ENCODE results near the gene SLC38A5.
A peak's percentile ranks its signal among the peaks of the same experiment; 100 is the strongest.

SLC38A5 gene

DNA sequence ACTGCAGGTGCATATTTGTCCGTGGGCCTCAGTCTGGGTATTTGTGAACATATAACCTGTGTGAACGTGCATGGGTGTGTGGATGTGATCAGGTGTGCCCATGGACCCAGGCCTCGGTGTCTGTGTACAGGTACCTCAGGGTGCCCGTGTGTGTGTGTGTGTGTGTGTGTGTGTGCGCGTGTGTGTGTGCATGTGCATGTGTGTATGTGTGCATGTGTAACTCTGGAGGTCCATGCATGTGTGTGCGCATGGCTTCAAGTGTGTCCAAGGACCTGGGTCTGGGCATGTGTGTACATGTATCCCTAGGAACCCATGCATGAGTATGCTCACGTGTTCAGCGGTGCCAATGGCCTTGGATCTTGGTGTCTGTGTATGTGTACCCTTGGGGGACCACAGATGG is 21.7 kb upstream of the SLC38A5 start:
- DNase-seq (ENCODE audit: low read depth, low spot score) = no peak

DNA sequence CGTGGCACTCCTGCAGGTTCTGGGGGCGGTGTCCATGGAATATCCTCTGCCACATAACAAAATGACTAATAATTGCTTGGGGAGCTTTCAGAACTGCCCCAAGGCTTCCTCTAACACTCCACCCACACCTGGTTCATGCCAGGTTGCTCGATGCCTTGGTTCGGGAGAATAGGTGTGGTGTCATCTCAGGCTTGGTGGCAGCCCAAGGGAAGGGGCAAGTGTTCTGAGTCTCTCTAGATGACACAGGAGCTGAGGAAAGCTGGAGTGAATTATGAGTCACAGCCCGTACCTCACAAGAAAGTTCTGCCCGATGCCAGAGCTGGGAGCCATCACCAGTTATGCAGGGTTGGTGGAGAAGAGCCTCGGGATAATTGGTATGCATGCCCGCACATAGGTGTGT is 20.6 kb upstream of the SLC38A5 start:
- DNase-seq (ENCODE audit: low read depth, low spot score) = no peak

GRCh38 chrX:48489892-48490291 is 19.8 kb upstream of the SLC38A5 start:
- DNase-seq (ENCODE audit: low read depth, low spot score) = no peak

DNA sequence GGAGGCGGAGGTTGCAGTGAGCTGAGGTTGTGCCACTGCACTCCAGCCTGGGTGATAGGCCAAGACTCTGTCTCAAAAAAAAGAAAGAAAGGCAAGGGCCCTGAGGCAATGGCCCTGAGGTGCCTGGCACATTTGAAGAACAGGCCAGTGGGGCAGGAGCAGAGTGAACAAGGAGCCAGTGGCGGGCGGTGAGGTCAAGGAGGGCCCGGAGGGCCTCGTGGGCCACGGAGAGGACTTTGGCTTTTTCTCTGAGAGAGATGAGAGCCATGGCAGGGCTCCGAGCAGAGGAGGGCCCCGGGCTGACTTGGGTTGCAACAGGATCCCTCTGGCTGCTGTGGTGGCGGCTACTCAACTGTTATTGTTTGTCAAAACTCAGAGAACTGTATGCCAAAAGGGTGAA is 19.2 kb upstream of the SLC38A5 start:
- DNase-seq (ENCODE audit: low read depth, low spot score) = no peak

DNA sequence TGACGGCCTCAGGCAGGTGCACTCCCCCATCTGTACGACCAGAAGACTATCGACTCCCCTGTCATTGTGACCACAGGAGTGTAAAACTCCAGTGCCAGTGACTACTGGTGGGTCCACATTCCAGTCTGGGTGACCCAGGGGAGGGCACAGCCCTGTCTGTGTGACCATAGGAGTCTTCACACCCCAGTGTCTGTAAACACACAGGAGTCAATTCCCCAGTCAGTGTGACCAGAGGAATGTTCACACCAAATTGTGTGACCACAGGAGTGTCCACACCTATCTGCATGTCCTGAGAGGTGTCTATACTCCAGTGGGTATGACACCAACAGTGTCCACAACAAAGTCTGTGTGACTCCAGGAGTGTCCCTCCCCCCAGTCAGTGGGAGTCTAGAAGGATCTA is 18.0 kb upstream of the SLC38A5 start:
- no peak for DNase-seq (ENCODE audit: low read depth, low spot score)

GRCh38 chrX:48487362-48487798 is 17.3 kb upstream of the SLC38A5 start:
- DNase-seq (ENCODE audit: low read depth, low spot score) = no peak

GRCh38 chrX:48482526-48482925 is 12.5 kb upstream of the SLC38A5 start:
- no peak for DNase-seq (ENCODE audit: low read depth, low spot score)

GRCh38 chrX:48480583-48480982 is 10.5 kb upstream of the SLC38A5 start:
- no peak for DNase-seq (ENCODE audit: low read depth, low spot score)

GRCh38 chrX:48480142-48480541 is 10.1 kb upstream of the SLC38A5 start:
- no peak for DNase-seq (ENCODE audit: low read depth, low spot score)

DNA sequence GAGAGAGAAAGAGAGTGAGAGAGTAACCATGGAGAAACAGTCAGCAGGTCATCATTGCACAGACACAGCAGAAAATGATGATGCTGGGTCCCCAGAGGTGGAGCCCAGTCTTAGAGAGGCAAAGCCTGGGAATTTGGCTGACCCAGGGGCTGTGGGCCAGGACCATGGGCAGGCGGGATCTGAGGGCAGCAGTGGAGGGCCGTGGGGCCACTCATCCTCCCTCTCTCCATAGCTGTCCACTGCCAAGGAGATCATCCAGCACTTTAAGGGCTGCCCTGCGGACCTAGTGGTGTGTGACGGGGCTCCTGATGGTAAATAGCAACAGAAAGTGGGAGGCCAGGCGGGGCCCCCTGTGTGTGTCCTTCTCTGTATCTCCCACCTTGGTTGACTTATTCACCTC is 8.7 kb upstream of the SLC38A5 start:
- DNase-seq (ENCODE audit: low read depth, low spot score) = no peak

DNA sequence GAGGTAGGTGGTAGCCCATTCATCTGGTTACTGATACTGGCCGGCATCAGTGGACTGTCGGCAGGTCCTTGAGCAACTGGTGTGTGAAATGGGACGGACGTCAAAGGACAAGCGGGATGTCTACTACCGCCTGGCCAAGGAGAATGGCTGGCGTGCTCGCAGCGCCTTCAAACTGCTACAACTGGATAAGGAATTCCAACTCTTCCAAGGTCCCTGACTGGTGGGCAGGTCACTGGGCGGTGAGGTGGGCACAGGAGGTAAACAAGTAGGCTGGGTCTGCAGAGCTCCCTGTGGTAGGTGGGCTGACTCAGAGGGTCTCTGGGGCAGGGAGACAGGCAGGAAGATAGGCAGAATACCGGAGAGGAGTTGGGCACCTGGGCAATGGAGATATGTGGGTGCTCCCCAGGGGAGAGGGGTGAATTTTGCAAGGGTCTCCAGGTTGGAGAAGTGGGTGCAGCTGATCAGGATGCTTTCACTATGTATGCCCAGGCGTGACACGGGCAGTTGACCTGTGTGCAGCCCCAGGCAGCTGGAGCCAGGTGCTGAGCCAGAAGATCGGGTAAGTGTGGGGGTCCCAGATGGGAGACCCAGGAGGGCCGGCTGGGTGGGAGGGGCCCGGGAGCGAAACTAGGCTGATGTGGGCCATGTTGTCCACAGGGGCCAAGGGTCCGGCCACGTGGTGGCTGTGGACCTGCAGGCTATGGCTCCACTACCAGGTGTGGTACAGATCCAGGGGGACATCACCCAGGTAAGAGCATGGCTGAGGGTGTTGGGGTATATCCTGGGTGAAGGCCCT is 8.1 kb upstream of the SLC38A5 start:
- no peak for DNase-seq (ENCODE audit: low read depth, low spot score)

GRCh38 chrX:48476919-48477318 is 6.9 kb upstream of the SLC38A5 start:
- no peak for DNase-seq (ENCODE audit: low read depth, low spot score)

DNA sequence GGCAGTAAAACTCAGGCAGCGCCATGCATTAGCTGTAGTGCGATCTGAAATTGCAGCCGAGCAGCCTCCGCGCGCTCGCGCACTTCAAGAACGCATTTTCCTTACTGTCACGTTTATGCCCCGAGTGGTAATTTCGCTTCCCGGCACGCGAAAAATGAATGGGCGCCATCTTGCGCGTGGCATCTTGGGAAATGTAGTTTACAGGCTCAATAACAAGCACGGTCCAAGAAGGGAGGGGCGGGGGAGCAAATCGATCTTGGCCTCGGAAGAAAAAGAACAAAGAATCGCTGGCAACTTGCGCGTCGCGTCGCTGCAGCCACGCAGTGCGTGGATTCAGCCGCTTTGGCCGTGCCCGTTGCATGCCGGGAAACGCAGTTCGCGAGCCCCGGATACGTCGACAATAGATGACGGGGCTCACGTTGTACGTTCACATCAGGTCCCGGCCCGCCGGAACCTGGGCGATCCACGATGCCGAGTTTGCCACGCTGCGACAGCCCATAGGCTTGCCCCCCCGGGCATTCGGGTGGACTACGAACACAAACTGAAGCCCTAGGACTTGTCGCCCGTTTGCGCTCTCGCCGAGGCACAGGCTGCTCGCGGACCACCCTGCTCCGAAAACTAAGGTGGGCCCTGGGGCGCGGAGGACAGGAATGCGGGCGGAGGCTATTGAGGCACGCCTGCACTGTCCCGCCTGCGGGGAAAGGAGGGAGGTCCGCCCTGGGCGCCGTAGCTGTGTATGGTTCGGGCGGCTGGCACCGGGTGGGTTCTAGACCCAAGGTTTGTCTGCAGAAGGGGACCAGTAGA is 5.9 kb upstream of the SLC38A5 start, which contains the start of gene FTSJ1:
Gene FTSJ1, plus strand, starts transcription at position 426 of the 804 bp plus-strand sequence. CDS start 1,849 bp downstream, outside the sequence.
- peak; percentile 68 for DNase-seq (ENCODE audit: low read depth, low spot score)

DNA sequence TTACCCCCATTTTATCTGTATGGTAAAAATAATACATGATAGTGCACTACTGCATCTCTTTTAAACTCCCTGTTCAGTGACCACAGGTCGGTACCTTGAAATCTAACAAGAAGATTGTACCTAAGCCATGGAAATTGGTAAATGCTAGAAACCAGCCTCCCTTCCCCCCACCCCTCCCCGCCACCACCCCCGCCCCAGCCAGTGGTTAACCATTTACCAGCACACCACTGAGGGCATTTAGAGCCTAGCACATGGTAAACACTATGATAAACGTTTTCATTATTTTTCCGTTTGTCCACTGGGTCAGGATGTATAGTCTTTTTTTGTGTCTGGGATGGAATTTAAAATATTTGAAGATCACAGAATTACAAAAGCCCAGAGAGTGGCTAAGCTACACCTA is 5.2 kb upstream of the SLC38A5 start:
- DNase-seq (ENCODE audit: low read depth, low spot score) = no peak

DNA sequence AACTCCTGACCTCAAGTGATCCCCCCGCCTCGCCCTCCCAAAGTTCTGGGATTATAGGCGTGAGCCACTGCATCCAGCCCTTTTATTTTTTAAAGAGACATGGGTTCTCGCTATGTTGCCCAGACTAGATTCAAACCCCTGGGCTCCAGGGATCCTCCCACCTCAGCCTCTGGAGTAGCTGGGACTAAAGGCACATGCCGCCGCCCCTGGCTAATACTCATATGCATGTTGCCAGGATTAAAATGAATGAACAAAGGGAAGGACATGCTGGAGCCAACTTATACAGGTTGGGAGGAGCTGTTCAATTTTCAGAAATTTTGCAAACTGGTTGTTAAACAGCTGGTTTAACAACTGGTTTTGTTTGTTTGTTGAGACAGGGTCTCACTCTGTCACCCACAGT is 4.5 kb upstream of the SLC38A5 start:
- no peak for DNase-seq (ENCODE audit: low read depth, low spot score)

DNA sequence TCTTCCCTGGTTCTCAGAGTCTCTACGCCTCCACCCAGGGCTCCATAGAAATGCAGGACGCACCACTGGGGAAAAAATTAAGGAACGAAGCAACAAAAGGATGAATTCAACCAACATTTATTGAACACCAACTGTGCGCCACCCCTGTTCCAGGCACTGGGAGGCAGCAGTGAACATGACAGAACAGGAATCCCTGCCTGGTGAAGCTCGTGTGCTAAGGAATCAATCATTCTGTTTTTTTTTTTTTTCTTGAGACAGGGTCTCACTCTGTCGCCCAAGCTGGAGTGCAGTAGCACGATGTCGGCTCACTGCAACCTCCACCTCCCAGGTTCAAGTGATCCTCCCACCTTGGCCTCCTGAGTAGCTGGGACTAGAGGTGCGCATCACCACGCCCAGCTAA is 4.1 kb upstream of the SLC38A5 start:
- DNase-seq (ENCODE audit: low read depth, low spot score) = no peak

- DNase-seq (ENCODE audit: low read depth, low spot score) = no peak
These were observed 3.6 kb upstream of the SLC38A5 start for GRCh38 chrX:48473704-48473990.

DNA sequence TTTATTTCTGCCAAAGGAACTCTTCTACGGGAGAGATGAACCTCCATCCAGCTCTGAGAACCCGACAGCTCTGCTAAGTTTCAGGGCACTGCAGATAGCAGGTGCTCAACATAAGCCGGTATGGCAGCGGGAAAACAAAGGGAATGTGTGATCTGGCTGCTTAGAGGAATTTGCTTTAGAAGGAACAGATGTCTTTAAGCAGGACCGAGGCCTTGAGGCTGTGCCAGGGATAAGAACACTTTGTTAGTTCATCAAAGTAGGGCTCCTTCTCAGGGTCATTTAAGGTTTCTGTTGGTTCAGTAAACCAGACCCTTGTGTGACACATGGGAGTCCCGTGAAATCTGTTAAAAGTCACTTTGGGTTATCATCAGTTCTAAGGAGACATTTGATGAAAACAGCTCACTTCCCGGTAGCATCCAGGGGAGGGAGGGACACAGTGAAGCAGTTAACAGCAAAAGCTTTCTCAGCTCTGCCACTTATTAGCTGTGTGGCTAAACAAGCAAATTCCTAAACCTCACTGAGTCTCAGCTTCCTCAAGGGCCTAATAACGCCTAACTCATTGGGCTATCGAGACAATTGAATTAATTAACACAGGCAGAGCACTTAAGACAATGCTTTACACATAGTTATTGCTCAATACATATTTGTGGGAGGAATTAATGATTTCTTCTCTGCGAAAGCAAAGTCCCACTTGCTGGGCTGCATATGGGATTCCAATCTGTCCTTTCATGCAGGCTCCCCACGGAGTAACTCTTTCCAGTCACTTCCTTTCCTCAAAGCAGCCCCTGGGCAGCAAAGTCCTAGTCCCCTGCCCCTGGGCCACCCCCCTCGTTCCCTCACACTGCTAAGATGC is 3.0 kb upstream of the SLC38A5 start:
- DNase-seq (ENCODE audit: low read depth, low spot score) = no peak

DNA sequence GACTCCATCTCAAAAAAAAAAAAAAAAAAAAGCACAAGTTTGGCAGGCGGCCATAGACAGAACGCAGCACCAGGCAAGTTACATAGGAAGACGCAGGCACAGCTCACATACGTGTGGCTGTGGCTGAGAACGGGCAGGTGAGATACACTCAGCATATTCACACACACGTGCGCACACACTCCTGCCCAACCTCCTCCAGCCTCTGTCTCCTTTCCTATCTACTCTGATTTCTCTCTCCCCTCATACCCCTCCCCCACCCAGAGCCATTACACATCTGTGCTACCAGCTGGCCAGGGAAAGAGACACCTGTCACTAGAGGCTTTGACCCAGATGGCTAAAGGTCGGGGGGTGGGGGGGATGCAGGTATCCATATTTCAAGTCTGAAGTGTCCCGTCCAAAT is 2.2 kb upstream of the SLC38A5 start:
- no peak for DNase-seq (ENCODE audit: low read depth, low spot score)

GRCh38 chrX:48471504-48471903 is 1.4 kb upstream of the SLC38A5 start:
- no peak for DNase-seq (ENCODE audit: low read depth, low spot score)

DNA sequence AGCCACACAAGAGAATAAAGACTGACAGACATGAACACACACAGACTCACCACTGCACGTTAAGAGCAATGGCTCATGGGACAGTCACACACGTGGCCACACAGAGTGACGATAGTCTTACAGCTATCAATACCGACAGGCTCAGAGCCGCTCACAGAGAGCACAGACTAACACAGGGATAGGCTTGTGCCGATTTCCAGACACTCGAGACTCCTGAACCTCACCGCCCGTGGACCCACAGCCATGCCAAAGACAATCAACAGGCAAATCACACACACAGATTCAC is 716 bp upstream of the SLC38A5 start:
- no peak for DNase-seq (ENCODE audit: low read depth, low spot score)
